ENCODE measurements around the gene TSNAX. TPM values are rescaled to one million over a fixed set of nuclear protein-coding genes. Genes with fewer than 3 reads are reported as not detected.

TSNAX gene
- total and polyA plus RNA-seq, 9 of the 15 experiments (the other 6 are each of a cell fraction or from before 2014, with no cell fraction given): 33.8 to 102 (median 61.2) TPM

DNA sequence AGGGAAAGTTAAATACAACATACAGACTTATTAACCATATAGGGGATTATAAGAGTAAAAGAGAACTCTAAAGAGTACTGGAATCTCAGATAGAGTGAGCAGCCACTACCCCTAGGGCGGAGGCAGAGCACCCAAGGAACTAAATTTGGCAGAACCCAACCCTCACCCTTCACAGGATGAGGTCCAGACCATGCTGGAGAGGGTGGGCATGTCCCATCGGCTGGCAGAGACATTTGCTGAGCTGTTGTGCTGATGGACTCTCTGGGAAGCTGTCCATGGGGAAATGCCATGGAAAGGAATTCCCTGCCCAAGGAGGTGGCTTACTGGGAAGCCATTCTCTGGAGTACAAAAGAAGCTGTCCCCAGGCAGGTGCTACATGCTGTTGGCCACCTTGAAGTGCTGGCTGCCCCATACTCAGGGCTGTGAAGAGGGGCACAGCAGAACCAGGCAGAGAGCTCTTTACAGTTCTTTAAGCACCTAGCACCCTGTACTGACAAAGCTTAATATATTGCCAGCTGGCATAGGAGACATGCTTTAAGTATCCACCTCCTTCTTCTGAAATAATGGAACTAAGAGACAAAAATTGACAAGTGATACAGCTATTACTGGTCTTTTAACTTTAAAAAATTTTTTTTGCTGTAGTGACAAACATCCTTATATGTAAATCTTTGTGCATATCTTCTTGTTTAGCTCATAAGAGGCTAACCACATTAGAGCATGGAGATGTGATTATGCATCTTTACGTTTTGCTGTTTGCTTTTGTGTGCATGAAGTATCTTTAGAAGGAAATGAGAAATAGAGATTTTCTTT is 29.6 kb downstream of the TSNAX start (continued):
- TF ChIP-seq, protein P1, sequence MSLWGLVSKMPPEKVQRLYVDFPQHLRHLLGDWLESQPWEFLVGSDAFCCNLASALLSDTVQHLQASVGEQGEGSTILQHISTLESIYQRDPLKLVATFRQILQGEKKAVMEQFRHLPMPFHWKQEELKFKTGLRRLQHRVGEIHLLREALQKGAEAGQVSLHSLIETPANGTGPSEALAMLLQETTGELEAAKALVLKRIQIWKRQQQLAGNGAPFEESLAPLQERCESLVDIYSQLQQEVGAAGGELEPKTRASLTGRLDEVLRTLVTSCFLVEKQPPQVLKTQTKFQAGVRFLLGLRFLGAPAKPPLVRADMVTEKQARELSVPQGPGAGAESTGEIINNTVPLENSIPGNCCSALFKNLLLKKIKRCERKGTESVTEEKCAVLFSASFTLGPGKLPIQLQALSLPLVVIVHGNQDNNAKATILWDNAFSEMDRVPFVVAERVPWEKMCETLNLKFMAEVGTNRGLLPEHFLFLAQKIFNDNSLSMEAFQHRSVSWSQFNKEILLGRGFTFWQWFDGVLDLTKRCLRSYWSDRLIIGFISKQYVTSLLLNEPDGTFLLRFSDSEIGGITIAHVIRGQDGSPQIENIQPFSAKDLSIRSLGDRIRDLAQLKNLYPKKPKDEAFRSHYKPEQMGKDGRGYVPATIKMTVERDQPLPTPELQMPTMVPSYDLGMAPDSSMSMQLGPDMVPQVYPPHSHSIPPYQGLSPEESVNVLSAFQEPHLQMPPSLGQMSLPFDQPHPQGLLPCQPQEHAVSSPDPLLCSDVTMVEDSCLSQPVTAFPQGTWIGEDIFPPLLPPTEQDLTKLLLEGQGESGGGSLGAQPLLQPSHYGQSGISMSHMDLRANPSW (CRISPR knock-in tag; IDR thresholded peaks at IDR 0.05): no peak
- TF ChIP-seq ATF7 (IDR thresholded peaks at IDR 0.05): no peak

DNA sequence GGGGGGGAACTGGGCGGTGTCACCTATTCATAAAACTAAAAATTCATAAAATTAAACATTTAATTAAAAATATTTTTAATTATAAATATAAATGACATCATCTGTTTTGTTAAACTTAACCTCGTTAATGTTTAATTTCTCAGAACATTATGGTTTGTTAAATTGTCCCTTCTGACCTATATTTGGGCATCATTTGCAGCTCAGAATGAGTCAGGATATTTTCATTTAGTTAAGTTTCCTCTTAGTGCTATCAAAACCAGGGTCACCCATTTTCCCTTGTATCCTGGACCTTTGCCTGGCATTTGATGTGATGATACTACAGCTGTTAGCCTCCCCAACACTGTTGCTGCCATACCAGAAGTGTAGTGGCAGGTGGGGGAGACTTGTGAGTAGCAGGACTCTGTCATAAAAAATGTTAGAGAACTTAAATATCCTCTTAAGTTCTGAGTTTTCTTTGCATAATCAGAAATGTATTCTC is 30.3 kb downstream of the TSNAX start:
- Histone ChIP-seq H3K9me1 (ENCODE audit: control insufficient read depth, insufficient read depth, low read length) (no peaks in the 10 kb centered on the region), H3K9me3 (replicated peaks; ENCODE audit: control insufficient read depth, insufficient read depth, low read depth, low read length) (no peaks in the 10 kb centered on the region), H3K4me3 (no peak overlapping the region), H3K9ac (ENCODE audit: insufficient read depth in 1 of 2, low read depth in 2 of 2, low read length in 2 of 2) (no peak overlapping the region), H3K36me3 (ENCODE audit: control insufficient read depth, insufficient read depth, low read length) (peaks cover 25% of the 10 kb centered on the region; the same call in 2 of the 3 replicates), H3K79me2 (ENCODE audit: control insufficient read depth, insufficient read depth, low read length) (no peaks in the 10 kb centered on the region; the same call in 2 of the 3 replicates), H2AFZ (ENCODE audit: low read depth, low read length) (no peak overlapping the region), H3K27me3 (ENCODE audit: control insufficient read depth in 2 of 2, insufficient read depth in 2 of 2, low read length in 2 of 2) (no peaks in the 10 kb centered on the region), H3K4me2 (ENCODE audit: insufficient read depth, low read length) (no peak overlapping the region), H4K20me1 (replicated peaks; ENCODE audit: control insufficient read depth, insufficient read depth, low read length) (no peaks in the 10 kb centered on the region), H3K27ac (ENCODE audit: extremely low read depth, low read depth, low read length) (no peak overlapping the region), H3K4me1 (replicated peaks in 1 of 2; ENCODE audit: control insufficient read depth in 2 of 2, insufficient read depth in 2 of 2, low read length in 2 of 2) (no peaks in the 10 kb centered on the region)
- in situ Hi-C loops (cut with MboI) (no loop called here), intact Hi-C loops (cut with micrococcal nuclease) (no loop called here)
- no peak for FAIRE-seq
- no TSS peak for BruUV-seq (replicated peaks)
- DNase-seq (ENCODE audit: extremely low read depth in 1 of 4, low spot score in 3 of 4): no peak
- 85% methylated on average over 2 of the region's 2 CpGs for WGBS (ENCODE audit: insufficient coverage, low coverage, missing lambda C conversion rate)
- ATAC-seq: no peak
- ChIA-PET POLR2A (interaction anchor here (0.8 to 1.9 kb wide), 4 partner anchors 7 to 21 kb away, joined by 3 to 7 read pairs (median 4); no protein-coding TSS in a partner anchor), CTCF (ENCODE audit: low intra/inter-chr PET ratio) (no interaction called here)
- TF ChIP-seq, protein P2, sequence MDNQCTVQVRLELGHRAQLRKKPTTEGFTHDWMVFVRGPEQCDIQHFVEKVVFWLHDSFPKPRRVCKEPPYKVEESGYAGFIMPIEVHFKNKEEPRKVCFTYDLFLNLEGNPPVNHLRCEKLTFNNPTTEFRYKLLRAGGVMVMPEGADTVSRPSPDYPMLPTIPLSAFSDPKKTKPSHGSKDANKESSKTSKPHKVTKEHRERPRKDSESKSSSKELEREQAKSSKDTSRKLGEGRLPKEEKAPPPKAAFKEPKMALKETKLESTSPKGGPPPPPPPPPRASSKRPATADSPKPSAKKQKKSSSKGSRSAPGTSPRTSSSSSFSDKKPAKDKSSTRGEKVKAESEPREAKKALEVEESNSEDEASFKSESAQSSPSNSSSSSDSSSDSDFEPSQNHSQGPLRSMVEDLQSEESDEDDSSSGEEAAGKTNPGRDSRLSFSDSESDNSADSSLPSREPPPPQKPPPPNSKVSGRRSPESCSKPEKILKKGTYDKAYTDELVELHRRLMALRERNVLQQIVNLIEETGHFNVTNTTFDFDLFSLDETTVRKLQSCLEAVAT (IDR thresholded peaks at IDR 0.05): no peak
- TF ChIP-seq RBM39 (optimal IDR thresholded peaks at IDR 0.05; ENCODE audit: low read depth, low read length) (no peak), PHB2 (IDR thresholded peaks at IDR 0.05; ENCODE audit: low read depth) (no peak), TEAD1 (CRISPR knock-in tag; IDR thresholded peaks at IDR 0.05) (no peak), TEAD4 (IDR thresholded peaks at IDR 0.05; ENCODE audit: low read length) (no peak), TEAD4 (CRISPR knock-in tag; IDR thresholded peaks at IDR 0.05; ENCODE audit: borderline replicate concordance) (no peak), YY1 (IDR thresholded peaks at IDR 0.05; ENCODE audit: borderline replicate concordance in 1 of 3, control insufficient read depth in 1 of 3, extremely low read depth in 1 of 3, insufficient read depth in 3 of 3, insufficient read length in 1 of 3, insufficient replicate concordance in 2 of 3, low read depth in 1 of 3, low read length in 2 of 3) (no peak), PCBP2 (IDR thresholded peaks at IDR 0.05; ENCODE audit: low read depth, low read length, poor library complexity, severe bottlenecking) (no peak), CBFB (CRISPR knock-in tag; IDR thresholded peaks at IDR 0.05) (no peak), SIN3B (IDR thresholded peaks at IDR 0.05; ENCODE audit: low read depth) (no peak), RAD51 (IDR thresholded peaks at IDR 0.05; ENCODE audit: borderline replicate concordance, low read depth) (no peak)
- TF ChIP-seq, protein P3, sequence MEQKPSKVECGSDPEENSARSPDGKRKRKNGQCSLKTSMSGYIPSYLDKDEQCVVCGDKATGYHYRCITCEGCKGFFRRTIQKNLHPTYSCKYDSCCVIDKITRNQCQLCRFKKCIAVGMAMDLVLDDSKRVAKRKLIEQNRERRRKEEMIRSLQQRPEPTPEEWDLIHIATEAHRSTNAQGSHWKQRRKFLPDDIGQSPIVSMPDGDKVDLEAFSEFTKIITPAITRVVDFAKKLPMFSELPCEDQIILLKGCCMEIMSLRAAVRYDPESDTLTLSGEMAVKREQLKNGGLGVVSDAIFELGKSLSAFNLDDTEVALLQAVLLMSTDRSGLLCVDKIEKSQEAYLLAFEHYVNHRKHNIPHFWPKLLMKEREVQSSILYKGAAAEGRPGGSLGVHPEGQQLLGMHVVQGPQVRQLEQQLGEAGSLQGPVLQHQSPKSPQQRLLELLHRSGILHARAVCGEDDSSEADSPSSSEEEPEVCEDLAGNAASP (IDR thresholded peaks at IDR 0.05): no peak
